DMS53 (cell line): Measurements from ENCODE around the gene TRABD2A.
"Not testable (repeated sequence)": the region's sequence is repeated elsewhere in the genome, so short reads cannot be mapped to it uniquely, and the experiment has no call there.

Experiments used
- DNase-seq: peaks from one replicate; lab custom pipeline; 2025; lab: John Stamatoyannopoulos, UW

The TRABD2A gene

GRCh38 chr2:84778911-84779690, 101.8 kb downstream of the TRABD2A start:
- DNase-seq = no peak

- DNase-seq = no peak
Measured at GRCh38 chr2:84776011-84776410, 104.9 kb downstream of the TRABD2A start.

- DNase-seq = not testable (repeated sequence)
Measured at GRCh38 chr2:84773562-84773961, 107.3 kb downstream of the TRABD2A start.
